Measurements from ENCODE around the gene MAN1A2. TPM values are rescaled to one million over a fixed set of nuclear protein-coding genes. Genes with fewer than 3 reads are reported as not detected.

Gene MAN1A2
- total RNA-seq, 1 experiment from 2014 or later, result 28.7 TPM

GRCh38 chr1:117436513-117436912, 69.3 kb downstream of the MAN1A2 start:
- Histone ChIP-seq H3K4me1 (ENCODE audit: control insufficient read depth, insufficient read depth, low read length) (no peaks in the 10 kb centered on the region), H3K4me3 (ENCODE audit: low read depth in 2 of 2, low read length in 2 of 2) (no peak overlapping the region), H3K27ac (ENCODE audit: low read length) (no peak overlapping the region), H3K36me3 (ENCODE audit: control insufficient read depth, insufficient read depth, low read length) (no peaks in the 10 kb centered on the region), H3K27me3 (ENCODE audit: control insufficient read depth, insufficient read depth, low read length) (no peaks in the 10 kb centered on the region), H3K9me3 (ENCODE audit: control insufficient read depth, insufficient read depth, low read depth, low read length) (no peaks in the 10 kb centered on the region)
- TF ChIP-seq TCF7L2 (IDR thresholded peaks at IDR 0.05; ENCODE audit: low read depth, low read length), result no peak
- TF ChIP-seq REST (IDR thresholded peaks at IDR 0.05; ENCODE audit: insufficient read depth in 1 of 2, low read depth in 2 of 2, low read length in 1 of 2), result no peak
- CTCF ChIA-PET, result no interaction called here
- in situ Hi-C loops (cut with HindIII; ENCODE audit: low pct_unique_long_range_greater_than_20kb, low sequenced_read_pairs) (no loop called here), intact Hi-C loops (cut with micrococcal nuclease; ENCODE audit: unreplicated experiment) (no loop called here)
- POLR2A ChIA-PET, result no interaction called here
- ATAC-seq (no peak), DNase-seq (ENCODE audit: low read depth, low spot score) (no peak)
- BruUV-seq (replicated peaks), result no TSS peak

GRCh38 chr1:117447661-117448060, 80.4 kb downstream of the MAN1A2 start:
- no peak overlapping the region for H3K27ac ChIP-seq (ENCODE audit: low read length)
- no peaks in the 10 kb centered on the region for H3K36me3 ChIP-seq (ENCODE audit: control insufficient read depth, insufficient read depth, low read length)
- H3K27me3 ChIP-seq (ENCODE audit: control insufficient read depth, insufficient read depth, low read length), result no peaks in the 10 kb centered on the region
- H3K9me3 ChIP-seq (ENCODE audit: control insufficient read depth, insufficient read depth, low read depth, low read length), result no peaks in the 10 kb centered on the region
- intact Hi-C loops (cut with micrococcal nuclease; ENCODE audit: unreplicated experiment) (no loop called here), in situ Hi-C loops (cut with HindIII; ENCODE audit: low pct_unique_long_range_greater_than_20kb, low sequenced_read_pairs) (no loop called here)
- TF ChIP-seq CTCF (IDR thresholded peaks at IDR 0.05) (no peak), SIN3A (IDR thresholded peaks at IDR 0.05; ENCODE audit: borderline replicate concordance, insufficient read depth, low read depth, low read length) (no peak), POLR2AphosphoS5 (IDR thresholded peaks at IDR 0.05; ENCODE audit: low read depth, low read length) (no peak)
- DNase-seq (ENCODE audit: low read depth, low spot score) (no peak), ATAC-seq (no peak)
- ChIA-PET CTCF (no interaction called here), POLR2A (no interaction called here)
- H3K4me1 ChIP-seq (ENCODE audit: control insufficient read depth, insufficient read depth, low read length), result no peaks in the 10 kb centered on the region
- H3K4me3 ChIP-seq (ENCODE audit: low read depth in 2 of 2, low read length in 2 of 2), result no peak overlapping the region
- BruUV-seq (replicated peaks), result no TSS peak

- TF ChIP-seq TCF7L2 (IDR thresholded peaks at IDR 0.05; ENCODE audit: low read depth, low read length) (no peak), POLR2AphosphoS5 (IDR thresholded peaks at IDR 0.05; ENCODE audit: low read depth, low read length) (no peak), SIN3A (IDR thresholded peaks at IDR 0.05; ENCODE audit: borderline replicate concordance, insufficient read depth, low read depth, low read length) (no peak), CTCF (IDR thresholded peaks at IDR 0.05) (no peak), REST (IDR thresholded peaks at IDR 0.05; ENCODE audit: insufficient read depth in 1 of 2, low read depth in 2 of 2, low read length in 1 of 2) (no peak)
- in situ Hi-C loops (cut with HindIII; ENCODE audit: low pct_unique_long_range_greater_than_20kb, low sequenced_read_pairs), result no loop called here
- no peak overlapping the region for H3K27ac ChIP-seq (ENCODE audit: low read length)
- ChIA-PET CTCF (no interaction called here), POLR2A (no interaction called here)
- H3K4me3 ChIP-seq (ENCODE audit: low read depth in 2 of 2, low read length in 2 of 2), result no peak overlapping the region
- H3K36me3 ChIP-seq (ENCODE audit: control insufficient read depth, insufficient read depth, low read length), result no peaks in the 10 kb centered on the region
- DNase-seq (ENCODE audit: low read depth, low spot score) (no peak), ATAC-seq (no peak)
- no peaks in the 10 kb centered on the region for H3K9me3 ChIP-seq (ENCODE audit: control insufficient read depth, insufficient read depth, low read depth, low read length)
- no TSS peak for BruUV-seq (replicated peaks)
- no peaks in the 10 kb centered on the region for H3K27me3 ChIP-seq (ENCODE audit: control insufficient read depth, insufficient read depth, low read length)
- intact Hi-C loops (cut with micrococcal nuclease; ENCODE audit: unreplicated experiment), result no loop called here
- H3K4me1 ChIP-seq (ENCODE audit: control insufficient read depth, insufficient read depth, low read length), result no peaks in the 10 kb centered on the region
Measured at GRCh38 chr1:117452216-117452615, 85.0 kb downstream of the MAN1A2 start.

Data from Panc1 (cell line).